Fibroblast of peridontal ligament (primary cell): ENCODE results near the gene PGF.

Experiments
- DNase-seq: peaks from one replicate; pipeline ENCODE4 v3.0.0-alpha.2; 2010; ENCODE audit errors: extremely low read depth

The PGF gene

GRCh38 chr14:74956280-74957072 lies 1.1 kb upstream of the PGF start:
- no peak for DNase-seq

DNA sequence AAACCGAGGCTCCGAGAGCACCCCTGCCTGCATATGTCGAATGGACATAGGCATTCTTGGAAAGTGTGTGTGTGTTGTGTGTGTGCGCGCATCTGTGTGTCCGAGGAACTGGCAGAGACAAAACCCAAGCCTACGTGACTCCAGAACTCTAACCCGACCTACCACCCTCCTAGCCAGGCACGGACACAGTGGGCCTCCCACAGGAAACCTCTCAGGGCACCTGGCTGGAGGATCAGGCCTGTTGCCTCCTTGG lies 556 bp upstream of the PGF start:
- DNase-seq, result no peak

GRCh38 chr14:74954947-74955228 lies 509 bp downstream of the PGF start:
- DNase-seq, result no peak

- DNase-seq, result no peak
These were observed 1.0 kb downstream of the PGF start for GRCh38 chr14:74954232-74954946.

DNA sequence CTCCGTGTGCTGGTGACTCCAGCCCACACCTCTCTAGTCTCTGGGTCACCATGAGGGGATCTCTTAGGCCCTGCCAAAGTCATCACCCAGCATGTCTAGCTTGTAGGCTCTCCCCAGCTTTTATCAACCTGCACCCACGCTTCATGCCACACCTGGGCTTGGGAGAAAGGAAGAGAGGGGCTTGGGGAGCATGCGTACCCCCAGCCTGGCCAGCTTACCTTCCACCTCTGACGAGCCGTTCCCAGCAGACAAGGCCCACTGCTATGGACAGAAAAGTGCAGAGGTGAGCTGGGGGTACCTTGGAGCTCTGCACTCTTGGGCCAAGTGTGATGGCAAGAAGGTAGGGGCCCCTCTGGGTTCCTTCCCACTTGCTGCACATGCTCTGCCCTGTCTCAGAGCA lies 1.7 kb downstream of the PGF start:
- DNase-seq, result no peak

DNA sequence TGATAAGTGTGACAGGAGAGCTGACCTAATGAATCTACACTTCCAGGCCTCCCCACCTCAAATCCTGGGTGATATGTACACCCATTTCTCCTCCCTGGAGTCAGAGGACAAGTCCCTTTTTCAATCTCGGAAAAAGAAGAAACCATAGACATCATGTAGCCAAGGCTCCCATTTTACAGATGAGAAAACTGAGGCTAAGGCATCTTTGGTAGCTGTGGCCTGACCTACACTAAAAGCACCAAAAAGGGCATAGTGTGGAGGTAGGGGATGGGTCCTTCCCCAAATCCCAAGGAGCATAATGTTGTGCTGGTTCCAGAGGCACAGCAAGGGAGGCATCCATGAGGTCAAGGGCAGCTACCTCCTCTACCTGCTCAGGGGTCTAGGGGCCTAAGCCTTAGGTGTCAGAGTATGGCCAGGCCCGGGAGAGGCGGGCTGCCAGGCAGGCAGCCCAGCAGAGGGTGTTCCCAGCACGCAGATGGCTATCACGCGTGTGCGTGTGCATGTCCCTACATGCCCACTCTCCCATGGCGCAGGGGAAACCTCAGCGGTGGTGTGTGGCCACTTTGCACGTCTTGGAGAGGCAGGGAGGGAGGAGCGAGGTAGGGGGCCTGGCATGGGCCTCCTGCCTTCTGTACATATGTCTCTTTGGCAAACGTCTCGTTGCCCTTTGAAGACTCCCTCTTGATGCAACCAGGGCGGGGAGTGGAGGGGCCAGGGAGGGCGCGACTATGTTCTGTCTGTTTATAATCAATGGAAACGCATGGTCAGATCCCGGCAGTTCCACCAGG lies 2.5 kb downstream of the PGF start:
- DNase-seq, result no peak

DNA sequence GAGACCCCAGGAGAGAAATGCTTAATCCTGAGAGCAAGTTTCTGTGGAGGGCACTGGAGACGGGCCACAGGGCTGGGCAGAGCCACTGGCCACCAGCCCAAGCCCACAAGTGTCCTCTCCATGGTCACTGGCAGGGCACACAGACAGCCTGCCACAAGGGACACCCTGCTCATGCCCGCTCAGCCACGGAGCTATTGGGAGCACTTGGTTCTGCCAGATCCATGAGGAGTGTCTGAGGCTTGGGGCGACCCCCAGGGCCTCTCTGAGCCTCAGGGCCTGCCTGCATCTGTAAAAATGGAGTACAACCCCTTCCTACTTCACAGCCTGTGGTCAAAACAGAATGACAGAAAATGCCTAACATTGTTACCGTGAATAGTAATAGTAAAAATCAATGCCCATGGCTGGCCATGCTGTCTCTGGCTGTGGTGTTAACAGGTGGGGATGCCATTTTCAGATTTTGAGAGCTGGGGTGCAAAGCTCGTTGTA lies 3.2 kb downstream of the PGF start:
- no peak for DNase-seq

- DNase-seq, result no peak
These were observed 3.8 kb downstream of the PGF start for GRCh38 chr14:74951443-74952179.

DNA sequence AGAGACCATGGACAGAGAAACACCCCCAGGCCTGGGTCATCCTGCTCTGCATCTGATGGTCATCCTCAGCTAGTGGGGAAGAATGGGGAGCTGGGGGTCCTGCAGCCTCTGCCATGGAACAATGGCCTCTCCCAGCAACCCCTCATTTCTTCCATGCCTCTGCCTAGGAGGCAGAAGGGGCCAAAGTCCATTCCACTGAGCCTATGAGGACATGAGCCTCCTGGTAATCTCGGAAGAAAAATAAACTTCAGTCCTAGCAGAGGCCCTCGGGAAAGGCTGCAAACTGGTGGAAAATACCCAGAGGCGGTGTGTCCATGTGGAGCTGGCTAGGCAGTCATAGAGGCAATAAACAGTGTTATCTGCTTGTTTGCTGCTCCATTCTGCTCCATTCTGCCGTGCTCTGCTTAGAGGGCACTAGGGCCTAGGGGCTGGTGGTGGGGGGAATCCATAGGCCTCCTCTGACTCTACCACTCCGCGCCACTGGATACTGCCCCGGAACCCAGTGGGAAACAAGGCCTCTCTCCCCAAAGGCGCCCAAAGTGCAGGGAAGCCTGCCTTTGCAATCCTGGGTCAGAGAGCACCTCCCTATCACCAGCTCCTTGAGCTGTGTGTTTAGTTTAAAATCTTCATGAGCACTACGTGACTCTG lies 4.5 kb downstream of the PGF start:
- DNase-seq, result no peak

DNA sequence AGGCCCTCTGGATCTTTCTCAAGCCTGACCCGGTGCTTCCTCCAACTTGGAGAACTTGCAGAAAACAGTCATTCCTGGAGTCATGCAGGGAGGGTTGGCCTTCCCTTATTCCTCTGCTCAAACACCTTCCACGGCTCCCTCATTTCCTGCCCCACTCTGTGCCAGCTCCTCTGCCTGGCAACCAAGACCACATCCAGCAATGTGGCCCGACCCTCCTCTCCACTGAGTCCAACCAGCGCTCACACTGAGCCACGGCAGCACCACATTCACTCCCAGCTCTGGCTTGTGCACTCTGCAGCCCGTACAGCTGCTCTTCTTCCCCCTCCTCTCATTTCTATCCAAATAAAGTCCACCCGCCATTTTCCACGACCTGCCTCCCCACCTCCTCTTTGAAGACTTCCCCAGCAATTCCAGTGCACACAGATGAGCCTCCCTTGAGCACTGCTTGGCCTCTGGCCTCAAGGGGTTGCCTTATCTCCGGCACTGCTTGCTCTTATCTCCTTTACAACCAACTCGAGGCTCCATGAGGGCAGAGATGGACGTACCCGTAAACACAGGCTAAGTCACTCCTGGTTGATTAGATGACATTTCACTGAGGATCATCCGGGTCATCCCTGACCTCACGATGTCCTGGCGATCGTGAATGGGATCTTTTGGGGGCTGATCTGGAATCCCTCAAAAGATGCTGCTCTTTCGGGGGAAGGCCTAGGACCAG lies 5.4 kb downstream of the PGF start:
- no peak for DNase-seq

DNA sequence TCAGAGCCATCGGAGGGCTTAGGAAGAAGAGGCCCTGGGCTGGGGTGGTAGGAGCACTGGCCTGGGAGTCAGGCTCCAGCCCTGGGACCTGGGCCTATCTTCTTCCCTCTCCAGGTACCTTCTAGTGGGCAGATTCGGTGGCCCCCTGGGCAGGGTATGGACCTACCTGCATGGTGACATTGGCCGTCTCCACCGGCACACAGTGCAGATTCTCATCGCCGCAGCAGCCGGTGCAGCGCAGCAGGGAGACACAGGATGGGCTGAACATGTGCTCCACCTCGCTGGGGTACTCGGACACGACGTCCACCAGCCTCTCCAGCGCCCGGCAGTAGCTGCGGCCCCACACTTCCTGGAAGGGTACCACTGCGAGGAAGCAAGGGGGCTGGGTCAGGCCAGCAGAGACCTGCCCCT lies 6.2 kb downstream of the PGF start:
- DNase-seq, result no peak

DNA sequence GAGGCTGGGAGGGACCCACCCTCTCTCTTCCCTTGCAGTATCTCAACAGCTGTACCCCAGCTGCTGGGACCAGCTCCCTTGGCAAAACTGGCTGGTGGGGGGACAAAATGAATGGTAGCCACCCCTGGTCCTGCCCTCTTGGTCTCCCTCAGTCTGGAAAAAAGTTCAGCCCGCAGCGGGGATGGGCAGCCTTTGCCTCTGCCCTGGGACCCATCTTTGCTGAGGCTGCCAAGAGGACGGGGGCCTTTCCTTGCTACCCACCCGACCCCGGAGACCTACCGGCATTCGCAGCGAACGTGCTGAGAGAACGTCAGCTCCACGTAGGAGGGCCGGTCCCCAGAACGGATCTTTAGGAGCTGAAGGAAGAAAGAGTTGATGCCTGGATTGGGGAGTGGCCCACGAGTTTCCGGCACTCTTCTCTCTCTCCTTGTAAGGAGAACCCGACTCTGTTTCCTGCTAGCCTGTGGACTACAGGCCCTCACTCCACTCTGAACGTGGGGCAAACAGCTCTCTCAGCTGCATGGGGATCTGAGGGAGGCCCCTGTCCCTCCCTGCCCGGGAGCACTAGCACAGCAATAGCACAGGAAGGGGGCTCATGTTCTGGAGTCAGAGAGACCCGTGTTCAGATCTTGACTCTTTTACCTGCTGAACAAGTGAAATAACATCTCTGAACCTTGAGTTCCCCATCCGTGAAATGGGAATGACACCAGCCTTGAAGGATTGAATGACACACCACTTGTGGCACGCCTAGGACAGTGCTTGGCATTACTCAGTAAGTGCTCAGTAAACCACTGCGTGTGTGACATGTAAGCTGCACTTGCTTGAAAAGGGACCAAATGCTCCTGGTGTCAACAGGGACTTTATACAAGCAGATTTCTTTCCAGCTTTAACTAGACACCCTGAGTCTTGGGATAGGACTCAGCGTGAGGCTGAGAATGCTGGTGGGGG lies 6.9 kb downstream of the PGF start:
- DNase-seq, result no peak

GRCh38 chr14:74947353-74948227 lies 7.8 kb downstream of the PGF start:
- DNase-seq, result no peak

GRCh38 chr14:74946659-74947281 lies 8.6 kb downstream of the PGF start:
- no peak for DNase-seq

GRCh38 chr14:74945852-74946658 lies 9.3 kb downstream of the PGF start:
- DNase-seq, result peak; percentile 66

- no peak for DNase-seq
These were observed 10.0 kb downstream of the PGF start for GRCh38 chr14:74945261-74945851.

- DNase-seq, result no peak
These were observed 12.8 kb downstream of the PGF start for GRCh38 chr14:74942608-74943007.
